Progenitor cell of endocrine pancreas (in vitro differentiated cells): ENCODE measurements around the gene SPTLC3. TPM values are rescaled to one million over a fixed set of nuclear protein-coding genes. Genes with fewer than 3 reads are reported as not detected.

Source experiments
- DNase-seq: peaks from one replicate; pipeline ENCODE4 v3.0.0; 2021; ENCODE audit warnings: low spot score; ENCODE audit not compliant: unreplicated experiment
- H3K27ac Mint-ChIP-seq: 2 replicates; pipeline ENCODE4 v1.8.0; 2021; ENCODE audit warnings: mild to moderate bottlenecking, moderate library complexity, mixed read lengths
- H3K27me3 Mint-ChIP-seq: 2 replicates; pipeline ENCODE4 v1.8.0; 2021; ENCODE audit warnings: mixed read lengths
- H3K36me3 Mint-ChIP-seq: 2 replicates; pipeline ENCODE4 v1.8.0; 2022; ENCODE audit warnings: mixed read lengths; ENCODE audit not compliant: insufficient read depth
- H3K4me1 Mint-ChIP-seq: 2 replicates; pipeline ENCODE4 v1.8.0; 2021; ENCODE audit warnings: low read depth, mixed read lengths
- H3K4me3 Mint-ChIP-seq: 2 replicates; pipeline ENCODE4 v1.8.0; 2021; ENCODE audit warnings: low read depth, mild to moderate bottlenecking, moderate library complexity, mixed read lengths
- H3K9me3 Mint-ChIP-seq: 2 replicates; pipeline ENCODE4 v1.8.0; 2021; ENCODE audit warnings: low read depth, mixed read lengths
- total RNA-seq: library from RNA; stranded (reverse); gene quantifications from 2 replicates; pipeline ENCODE4 v1.2.1, GENCODE V29; 2021
- TF ChIP-seq, protein P1 (sequence below): fragments of 200-600 bp; sonication (generic); IDR thresholded peaks from one replicate; pipeline ENCODE4 v1.5.0; 2021; ENCODE audit warnings: antibody characterized with exemption, mild to moderate bottlenecking; ENCODE audit not compliant: unreplicated experiment

Gene SPTLC3
- total RNA-seq, 1 donor from 2014 or later: 52.2 TPM

DNA sequence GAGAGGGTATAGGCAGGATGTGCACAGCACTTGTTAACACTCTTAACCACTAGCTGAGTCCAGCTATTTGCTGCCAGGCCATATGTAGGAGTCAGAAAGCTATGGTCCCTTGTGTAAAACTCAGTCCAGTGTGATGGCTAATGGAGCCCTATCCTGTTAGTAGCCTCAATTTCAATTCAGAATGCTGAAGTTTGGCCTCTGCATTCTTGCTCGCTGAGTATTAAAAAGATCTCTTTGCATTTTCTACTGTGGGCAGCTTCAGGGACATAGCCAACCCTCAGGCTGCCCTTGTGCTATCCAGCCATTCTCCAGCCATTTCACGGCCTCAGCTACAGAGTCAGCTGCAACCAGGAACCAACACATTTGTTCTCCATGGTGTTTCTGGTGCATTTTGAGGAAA lies 92.5 kb downstream of the SPTLC3 start:
- no peak for DNase-seq
- TF ChIP-seq, protein P1, sequence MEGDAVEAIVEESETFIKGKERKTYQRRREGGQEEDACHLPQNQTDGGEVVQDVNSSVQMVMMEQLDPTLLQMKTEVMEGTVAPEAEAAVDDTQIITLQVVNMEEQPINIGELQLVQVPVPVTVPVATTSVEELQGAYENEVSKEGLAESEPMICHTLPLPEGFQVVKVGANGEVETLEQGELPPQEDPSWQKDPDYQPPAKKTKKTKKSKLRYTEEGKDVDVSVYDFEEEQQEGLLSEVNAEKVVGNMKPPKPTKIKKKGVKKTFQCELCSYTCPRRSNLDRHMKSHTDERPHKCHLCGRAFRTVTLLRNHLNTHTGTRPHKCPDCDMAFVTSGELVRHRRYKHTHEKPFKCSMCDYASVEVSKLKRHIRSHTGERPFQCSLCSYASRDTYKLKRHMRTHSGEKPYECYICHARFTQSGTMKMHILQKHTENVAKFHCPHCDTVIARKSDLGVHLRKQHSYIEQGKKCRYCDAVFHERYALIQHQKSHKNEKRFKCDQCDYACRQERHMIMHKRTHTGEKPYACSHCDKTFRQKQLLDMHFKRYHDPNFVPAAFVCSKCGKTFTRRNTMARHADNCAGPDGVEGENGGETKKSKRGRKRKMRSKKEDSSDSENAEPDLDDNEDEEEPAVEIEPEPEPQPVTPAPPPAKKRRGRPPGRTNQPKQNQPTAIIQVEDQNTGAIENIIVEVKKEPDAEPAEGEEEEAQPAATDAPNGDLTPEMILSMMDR: no peak
- Mint-ChIP-seq H3K27me3 (no peaks in the 10 kb centered on the region), H3K4me1 (peaks cover 54% of the 10 kb centered on the region), H3K36me3 (peaks cover 2% of the 10 kb centered on the region), H3K9me3 (no peaks in the 10 kb centered on the region), H3K4me3 (no peak overlapping the region), H3K27ac (peak overlapping the region; percentile 25)

DNA sequence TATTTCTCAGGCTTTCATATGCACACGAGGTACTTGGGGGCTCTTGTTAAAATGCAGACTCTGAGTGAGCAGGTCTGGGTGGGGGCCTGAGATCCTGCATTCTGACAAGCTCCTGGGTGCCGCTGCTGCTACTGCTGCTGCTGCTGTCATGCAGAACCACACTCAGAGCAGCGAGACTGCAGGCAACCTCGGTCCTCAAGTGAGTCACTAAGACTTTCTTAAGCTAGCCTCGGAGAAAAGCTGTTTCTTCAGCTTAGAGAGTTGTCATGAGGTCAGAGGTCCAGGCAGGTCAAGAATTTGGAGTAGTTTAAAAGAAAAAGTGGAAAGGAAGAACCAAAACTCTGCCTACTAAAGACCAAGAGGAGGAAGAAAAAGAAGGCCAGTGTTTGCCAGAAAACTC lies 92.9 kb downstream of the SPTLC3 start:
- no peaks in the 10 kb centered on the region for H3K27me3 Mint-ChIP-seq
- peak overlapping the region; percentile 25 for H3K27ac Mint-ChIP-seq
- no peak overlapping the region for H3K4me3 Mint-ChIP-seq
- DNase-seq: no peak
- H3K9me3 Mint-ChIP-seq: no peaks in the 10 kb centered on the region
- TF ChIP-seq, protein P1: no peak
- peaks cover 55% of the 10 kb centered on the region for H3K4me1 Mint-ChIP-seq
- H3K36me3 Mint-ChIP-seq: peaks cover 3% of the 10 kb centered on the region

DNA sequence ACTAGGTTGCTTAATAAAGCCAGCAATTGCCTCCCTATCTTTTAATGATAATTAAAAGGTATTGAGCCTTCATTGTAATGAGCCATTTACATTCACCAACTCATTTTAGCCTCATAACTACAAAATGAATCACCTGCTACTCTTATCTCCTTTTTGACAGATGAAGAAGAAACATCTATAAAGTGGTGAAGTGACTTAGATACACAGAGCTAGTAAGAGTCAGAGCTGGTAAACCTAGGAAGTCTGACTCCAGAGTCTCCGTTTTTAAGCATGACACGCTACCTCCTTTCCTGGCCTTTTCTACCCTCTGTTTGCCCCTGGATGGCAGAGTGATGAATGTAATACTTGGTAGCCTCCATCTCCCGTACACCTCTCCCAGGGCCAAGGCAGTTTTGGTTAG lies 93.5 kb downstream of the SPTLC3 start:
- Mint-ChIP-seq H3K36me3 (peaks cover 1% of the 10 kb centered on the region), H3K4me3 (no peak overlapping the region), H3K4me1 (peaks cover 55% of the 10 kb centered on the region), H3K9me3 (no peaks in the 10 kb centered on the region), H3K27ac (no peak overlapping the region), H3K27me3 (no peaks in the 10 kb centered on the region)
- TF ChIP-seq, protein P1: no peak
- DNase-seq: no peak

DNA sequence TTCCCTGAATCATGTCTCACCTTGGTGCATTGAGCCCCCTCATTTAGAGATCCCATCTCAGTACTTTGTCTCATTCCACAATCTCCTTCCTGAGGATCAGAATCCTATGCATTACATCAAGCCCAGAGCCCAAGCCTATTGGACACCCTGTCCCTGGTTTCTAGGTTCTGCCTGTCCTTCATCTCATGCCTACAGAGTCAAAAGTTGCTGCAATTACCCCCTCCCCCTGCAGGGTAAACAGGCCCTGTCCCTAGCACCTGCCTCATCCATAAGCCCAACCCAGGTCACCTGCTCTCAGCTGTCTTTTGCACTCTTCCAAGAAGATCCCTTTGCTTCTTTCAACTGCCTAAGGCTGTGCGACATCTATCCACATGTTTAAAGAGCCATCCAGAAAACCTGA lies 93.9 kb downstream of the SPTLC3 start:
- DNase-seq: no peak
- Mint-ChIP-seq H3K4me3 (no peak overlapping the region), H3K36me3 (peaks cover 3% of the 10 kb centered on the region), H3K27ac (no peak overlapping the region), H3K27me3 (no peaks in the 10 kb centered on the region), H3K4me1 (peaks cover 56% of the 10 kb centered on the region), H3K9me3 (no peaks in the 10 kb centered on the region)
- TF ChIP-seq, protein P1: no peak

DNA sequence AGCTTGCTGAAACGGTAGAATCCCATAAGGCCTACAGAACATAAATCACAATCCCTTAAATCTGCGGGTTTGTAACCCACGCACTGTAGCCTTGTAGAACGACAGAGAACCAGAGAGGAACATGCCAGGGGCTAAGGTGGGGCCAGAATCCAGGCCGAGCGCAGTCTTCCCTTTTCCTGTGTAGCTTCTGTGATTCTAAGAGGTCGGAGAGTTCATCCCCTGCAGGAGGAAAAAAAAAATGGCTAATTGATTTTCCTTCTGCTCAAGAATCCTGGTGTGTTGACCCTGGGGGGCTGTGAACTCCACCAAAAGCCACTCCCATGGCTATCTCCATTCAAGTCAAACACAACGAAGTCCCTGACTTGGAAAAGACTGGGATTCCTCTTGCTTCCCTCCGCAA lies 96.3 kb downstream of the SPTLC3 start:
- Mint-ChIP-seq H3K36me3 (peaks cover 4% of the 10 kb centered on the region), H3K27me3 (no peaks in the 10 kb centered on the region), H3K4me1 (peaks cover 46% of the 10 kb centered on the region), H3K4me3 (peak overlapping the region; percentile 30), H3K27ac (peak overlapping the region; percentile 84), H3K9me3 (no peaks in the 10 kb centered on the region)
- TF ChIP-seq, protein P1: no peak
- peak; percentile 14 for DNase-seq
